Left ventricle myocardium inferior (tissue), 1 donor: ENCODE data around the gene DNM3. TPM values are rescaled to one million over a fixed set of nuclear protein-coding genes. Genes with fewer than 3 reads are reported as not detected.

Source experiments
- DNase-seq: peaks from one replicate; pipeline ENCODE4 v3.0.0-alpha.2; 2020
- H3K27ac ChIP-seq: fragments of 200-600 bp; replicated peaks from 2 replicates; pipeline ENCODE4 v1.8.0; 2021
- H3K27me3 ChIP-seq: fragments of 200-600 bp; 2 replicates; pipeline ENCODE4 v1.8.0; 2021; ENCODE audit warnings: low read depth
- H3K36me3 ChIP-seq: fragments of 200-600 bp; 2 replicates; pipeline ENCODE4 v1.8.0; 2021
- H3K4me1 ChIP-seq: fragments of 200-600 bp; 2 replicates; pipeline ENCODE4 v1.8.0; 2021
- H3K4me3 ChIP-seq: fragments of 200-600 bp; 2 replicates; pipeline ENCODE4 v1.8.0; 2021; ENCODE audit warnings: mild to moderate bottlenecking, moderate library complexity
- H3K9me3 ChIP-seq: fragments of 200-600 bp; replicated peaks from 2 replicates; pipeline ENCODE4 v1.8.0; 2021
- intact Hi-C: fragments of 100-400 bp; cut with micrococcal nuclease; formaldehyde crosslinking; loops from one replicate; pipeline ENCODE4 v1.11.0; 2022
- total RNA-seq: library from RNA; stranded (reverse); fragmentation: NEBNext Ultra II Directional; extraction: Animal tissue kit (Norgen Biotek cat#: 25700); gene quantifications from one replicate; pipeline ENCODE4 v1.2.1, GENCODE V29; 2021
- TF ChIP-seq, protein P1 (sequence below): fragments of 200-600 bp; IDR thresholded peaks from 2 replicates; pipeline ENCODE4 v1.8.0; 2021; ENCODE audit warnings: antibody characterized with exemption, mild to moderate bottlenecking, borderline replicate concordance
- donor health status: DM: no; HTN: yes; CAD: no; lungs with severe emphysema.

DNM3 gene
- total RNA-seq, 1 donor from 2014 or later, result 1.2 TPM

DNA sequence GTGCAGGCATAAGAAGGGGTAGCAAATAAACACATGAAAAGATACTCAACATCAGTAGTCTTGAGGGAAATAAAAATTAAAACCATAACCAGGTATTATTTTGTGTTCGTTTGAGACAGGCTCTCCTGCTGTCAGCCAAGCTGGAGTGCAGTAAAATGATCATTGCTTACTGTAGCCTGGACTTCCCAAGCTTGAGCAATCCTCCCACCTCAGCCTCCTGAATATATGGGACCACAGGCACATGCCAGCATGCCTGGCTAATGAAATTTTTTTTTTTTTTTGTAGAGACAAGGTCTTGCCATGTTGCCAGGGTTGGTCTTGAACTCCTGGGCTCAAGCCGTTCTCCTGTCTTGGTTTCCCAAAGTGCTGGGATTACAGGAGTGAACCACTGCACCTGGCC is 108.0 kb downstream of the DNM3 start:
- intact Hi-C loops, result no loop called here
- Histone ChIP-seq H3K9me3 (peaks cover 6% of the 10 kb centered on the region), H3K4me1 (peaks cover 6% of the 10 kb centered on the region), H3K36me3 (no peaks in the 10 kb centered on the region), H3K4me3 (no peak overlapping the region), H3K27ac (no peak overlapping the region), H3K27me3 (peaks cover 16% of the 10 kb centered on the region)
- TF ChIP-seq, protein P1, sequence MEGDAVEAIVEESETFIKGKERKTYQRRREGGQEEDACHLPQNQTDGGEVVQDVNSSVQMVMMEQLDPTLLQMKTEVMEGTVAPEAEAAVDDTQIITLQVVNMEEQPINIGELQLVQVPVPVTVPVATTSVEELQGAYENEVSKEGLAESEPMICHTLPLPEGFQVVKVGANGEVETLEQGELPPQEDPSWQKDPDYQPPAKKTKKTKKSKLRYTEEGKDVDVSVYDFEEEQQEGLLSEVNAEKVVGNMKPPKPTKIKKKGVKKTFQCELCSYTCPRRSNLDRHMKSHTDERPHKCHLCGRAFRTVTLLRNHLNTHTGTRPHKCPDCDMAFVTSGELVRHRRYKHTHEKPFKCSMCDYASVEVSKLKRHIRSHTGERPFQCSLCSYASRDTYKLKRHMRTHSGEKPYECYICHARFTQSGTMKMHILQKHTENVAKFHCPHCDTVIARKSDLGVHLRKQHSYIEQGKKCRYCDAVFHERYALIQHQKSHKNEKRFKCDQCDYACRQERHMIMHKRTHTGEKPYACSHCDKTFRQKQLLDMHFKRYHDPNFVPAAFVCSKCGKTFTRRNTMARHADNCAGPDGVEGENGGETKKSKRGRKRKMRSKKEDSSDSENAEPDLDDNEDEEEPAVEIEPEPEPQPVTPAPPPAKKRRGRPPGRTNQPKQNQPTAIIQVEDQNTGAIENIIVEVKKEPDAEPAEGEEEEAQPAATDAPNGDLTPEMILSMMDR, result no peak
- DNase-seq, result no peak

DNA sequence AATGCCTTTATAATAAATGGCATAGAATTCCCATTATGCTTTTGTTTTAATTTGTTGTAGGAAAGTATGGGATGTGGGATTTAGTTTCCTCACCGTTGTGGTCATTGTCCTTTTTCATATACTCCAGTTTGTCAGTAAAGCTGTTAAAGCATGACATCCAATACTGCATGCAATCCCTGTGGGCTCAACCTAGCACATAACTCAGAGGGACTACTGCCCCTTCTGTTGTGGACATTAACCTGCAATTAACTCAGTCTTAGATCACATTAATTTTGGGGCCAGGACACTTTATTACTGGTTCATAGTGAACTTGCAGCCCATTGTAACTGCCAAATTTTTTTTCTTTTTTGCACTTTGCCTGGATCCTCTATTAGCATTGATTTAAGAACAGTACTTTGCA is 112.5 kb downstream of the DNM3 start:
- peaks cover 6% of the 10 kb centered on the region for H3K9me3 ChIP-seq
- intact Hi-C loops, result no loop called here

DNA sequence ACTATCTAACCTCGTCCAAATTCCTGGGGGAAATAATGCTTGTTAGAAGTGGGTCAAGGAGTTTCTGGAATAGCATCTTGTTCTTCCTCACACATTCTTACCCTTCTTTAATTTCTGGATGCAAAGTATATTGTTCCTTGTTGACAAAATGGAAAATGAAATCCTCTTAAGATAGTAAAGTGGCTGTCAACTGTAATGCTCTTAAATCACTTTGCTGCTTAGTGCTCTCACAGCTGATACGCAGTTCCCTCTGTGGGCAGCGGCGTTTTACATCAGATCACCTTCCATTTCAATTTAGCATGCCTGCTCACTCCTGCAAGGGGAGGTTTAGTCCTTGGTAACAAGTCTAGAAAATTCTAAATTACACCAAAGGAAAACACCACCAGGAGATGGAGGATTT is 113.1 kb downstream of the DNM3 start:
- Histone ChIP-seq H3K36me3 (no peaks in the 10 kb centered on the region), H3K4me3 (no peak overlapping the region), H3K27ac (no peak overlapping the region), H3K4me1 (peaks cover 7% of the 10 kb centered on the region), H3K27me3 (peaks cover 27% of the 10 kb centered on the region), H3K9me3 (peaks cover 6% of the 10 kb centered on the region)
- DNase-seq, result no peak
- TF ChIP-seq, protein P1, result no peak
- intact Hi-C loops, result no loop called here

More for the DNA sequence above, 112.5 kb downstream of the DNM3 start:
- TF ChIP-seq, protein P1, result no peak
- H3K4me1 ChIP-seq, result peaks cover 7% of the 10 kb centered on the region
- DNase-seq, result no peak
- H3K36me3 ChIP-seq, result no peaks in the 10 kb centered on the region
- no peak overlapping the region for H3K27ac ChIP-seq
- peaks cover 27% of the 10 kb centered on the region for H3K27me3 ChIP-seq
- H3K4me3 ChIP-seq, result no peak overlapping the region

DNA sequence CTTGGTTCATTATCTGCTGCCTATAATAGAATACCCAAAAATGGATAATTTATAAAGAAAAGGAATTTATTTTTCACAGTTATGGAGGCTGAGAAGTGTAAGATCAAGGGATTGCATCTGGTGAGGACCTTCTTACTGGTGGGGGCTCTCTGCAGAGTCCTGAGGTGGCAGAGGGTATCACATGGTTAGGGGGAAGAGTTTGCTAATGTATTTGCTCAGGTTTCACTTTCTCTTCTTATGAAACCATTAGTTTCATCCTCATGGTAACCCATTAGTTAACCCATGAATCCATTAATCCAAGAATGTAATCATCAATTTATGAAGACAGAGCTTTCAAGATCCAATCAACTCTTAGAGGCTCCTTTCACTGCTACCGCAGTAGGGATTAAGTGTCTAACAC is 120.6 kb downstream of the DNM3 start:
- Histone ChIP-seq H3K9me3 (no peaks in the 10 kb centered on the region), H3K27ac (no peak overlapping the region), H3K36me3 (no peaks in the 10 kb centered on the region), H3K27me3 (peaks cover 11% of the 10 kb centered on the region), H3K4me3 (no peak overlapping the region), H3K4me1 (no peaks in the 10 kb centered on the region)
- intact Hi-C loops, result no loop called here
- no peak for DNase-seq
- TF ChIP-seq, protein P1, result no peak

DNA sequence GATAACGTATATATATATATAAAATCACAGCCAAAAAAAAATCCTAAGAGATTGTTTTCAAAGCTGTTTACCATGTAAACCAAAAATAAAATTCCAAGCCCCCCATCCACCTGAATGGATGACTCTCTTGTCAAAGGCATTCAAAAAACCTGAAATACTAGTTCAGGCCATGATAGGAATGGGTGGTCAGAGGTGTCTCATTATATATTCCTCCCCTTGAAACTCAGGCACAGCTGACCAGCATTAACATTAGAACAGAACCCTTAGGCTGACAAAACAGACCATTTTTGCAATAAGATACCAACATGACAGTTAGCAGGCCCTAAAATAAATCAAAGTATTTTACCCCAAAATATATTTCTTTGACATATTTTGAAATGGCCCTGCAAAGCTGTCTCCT is 122.5 kb downstream of the DNM3 start:
- no peaks in the 10 kb centered on the region for H3K36me3 ChIP-seq
- H3K9me3 ChIP-seq, result no peaks in the 10 kb centered on the region
- TF ChIP-seq, protein P1, result no peak
- peaks cover 5% of the 10 kb centered on the region for H3K27me3 ChIP-seq
- no peak overlapping the region for H3K27ac ChIP-seq
- intact Hi-C loops, result no loop called here
- no peaks in the 10 kb centered on the region for H3K4me1 ChIP-seq
- no peak for DNase-seq
- no peak overlapping the region for H3K4me3 ChIP-seq

DNA sequence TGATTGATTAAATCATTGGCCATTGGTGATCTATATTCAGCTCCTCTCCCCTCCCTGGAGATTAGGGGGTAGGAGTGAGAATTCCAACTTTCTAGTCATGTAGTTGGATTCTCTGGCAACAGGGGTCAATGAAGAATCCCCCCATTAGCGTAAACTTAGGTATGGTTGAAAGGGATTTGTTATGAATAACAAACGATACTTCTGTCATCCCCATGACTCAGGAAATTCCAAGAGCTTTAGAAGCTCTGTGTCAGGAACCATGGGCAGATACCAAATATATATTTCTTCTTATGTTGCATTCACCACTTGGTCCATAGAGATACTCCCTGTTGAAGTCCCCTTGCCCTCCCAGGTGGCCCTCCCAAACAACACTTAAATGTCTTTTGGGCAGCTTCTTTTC is 124.5 kb downstream of the DNM3 start:
- Histone ChIP-seq H3K9me3 (no peaks in the 10 kb centered on the region), H3K4me1 (no peaks in the 10 kb centered on the region), H3K27ac (no peak overlapping the region), H3K4me3 (no peak overlapping the region), H3K27me3 (no peaks in the 10 kb centered on the region), H3K36me3 (no peaks in the 10 kb centered on the region)
- TF ChIP-seq, protein P1, result no peak
- intact Hi-C loops, result no loop called here
- no peak for DNase-seq
